Activated B cell treated with CpG ODN at 0.5 μM for 24 hours (primary cell): ENCODE data around the gene SLC10A7. TPM values are rescaled to one million over a fixed set of nuclear protein-coding genes. Genes with fewer than 3 reads are reported as not detected.

ENCODE experiments used
- ATAC-seq: fragments of 200-7000 bp; cut with Tn5 transposase; one replicate; pipeline ENCODE4 v1.10.0; 2021; ENCODE audit warnings: low read depth, mild to moderate bottlenecking, moderate library complexity
- CTCF ChIA-PET: fragments of 350-600 bp; sonication (Branson Sonifier 250); formaldehyde crosslinking; loops from one replicate; lab custom pipeline; 2021; ENCODE audit warnings: antibody characterized with exemption; lab: Charles Lee
- POLR2A ChIA-PET: fragments of 350-600 bp; sonication (Branson Sonifier 250); formaldehyde crosslinking; loops from one replicate; lab custom pipeline; 2021; ENCODE audit warnings: antibody characterized with exemption; lab: Charles Lee
- DNase-seq: peaks from one replicate; pipeline ENCODE4 v3.0.0; 2022
- H3K27ac Mint-ChIP-seq: one replicate; pipeline ENCODE4 v1.8.0; 2020; ENCODE audit warnings: mixed read lengths
- H3K27me3 Mint-ChIP-seq: one replicate; pipeline ENCODE4 v1.8.0; 2021; ENCODE audit warnings: mixed read lengths
- H3K36me3 Mint-ChIP-seq: one replicate; pipeline ENCODE4 v1.8.0; 2021; ENCODE audit warnings: low read depth, mixed read lengths
- H3K4me1 Mint-ChIP-seq: one replicate; pipeline ENCODE4 v1.8.0; 2021; ENCODE audit warnings: mixed read lengths
- H3K4me3 Mint-ChIP-seq: one replicate; pipeline ENCODE4 v1.8.0; 2020; ENCODE audit warnings: mild to moderate bottlenecking, mixed read lengths
- H3K9me3 Mint-ChIP-seq: one replicate; pipeline ENCODE4 v1.8.0; 2020; ENCODE audit warnings: mixed read lengths
- intact Hi-C: fragments of 100-400 bp; cut with micrococcal nuclease; formaldehyde crosslinking; loops from one replicate; pipeline ENCODE4 v1.15.1; 2024
- total RNA-seq: library from RNA; stranded (reverse); gene quantifications from 2 replicates; pipeline ENCODE4 v1.2.3, GENCODE V29; 2022
- TF ChIP-seq, protein P1 (sequence below): fragments of 200-600 bp; IDR thresholded peaks from one replicate; pipeline ENCODE4 v1.8.0; 2022; ENCODE audit warnings: antibody characterized with exemption, mild to moderate bottlenecking

The SLC10A7 gene
- total RNA-seq, 1 donor from 2014 or later = 16.3 TPM

- ChIA-PET CTCF (no interaction called here), POLR2A (no interaction called here)
- H3K4me1 Mint-ChIP-seq = peaks cover 21% of the 10 kb centered on the region
- TF ChIP-seq, protein P1, sequence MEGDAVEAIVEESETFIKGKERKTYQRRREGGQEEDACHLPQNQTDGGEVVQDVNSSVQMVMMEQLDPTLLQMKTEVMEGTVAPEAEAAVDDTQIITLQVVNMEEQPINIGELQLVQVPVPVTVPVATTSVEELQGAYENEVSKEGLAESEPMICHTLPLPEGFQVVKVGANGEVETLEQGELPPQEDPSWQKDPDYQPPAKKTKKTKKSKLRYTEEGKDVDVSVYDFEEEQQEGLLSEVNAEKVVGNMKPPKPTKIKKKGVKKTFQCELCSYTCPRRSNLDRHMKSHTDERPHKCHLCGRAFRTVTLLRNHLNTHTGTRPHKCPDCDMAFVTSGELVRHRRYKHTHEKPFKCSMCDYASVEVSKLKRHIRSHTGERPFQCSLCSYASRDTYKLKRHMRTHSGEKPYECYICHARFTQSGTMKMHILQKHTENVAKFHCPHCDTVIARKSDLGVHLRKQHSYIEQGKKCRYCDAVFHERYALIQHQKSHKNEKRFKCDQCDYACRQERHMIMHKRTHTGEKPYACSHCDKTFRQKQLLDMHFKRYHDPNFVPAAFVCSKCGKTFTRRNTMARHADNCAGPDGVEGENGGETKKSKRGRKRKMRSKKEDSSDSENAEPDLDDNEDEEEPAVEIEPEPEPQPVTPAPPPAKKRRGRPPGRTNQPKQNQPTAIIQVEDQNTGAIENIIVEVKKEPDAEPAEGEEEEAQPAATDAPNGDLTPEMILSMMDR = no peak
- no peak overlapping the region for H3K4me3 Mint-ChIP-seq
- intact Hi-C loops = loop anchor here (2.0 to 10.0 kb wide), 7 partner anchors 62 to 1092 kb away; partner anchors contain the start of genes LSM6, TMEM184C and ZNF827
- DNase-seq = no peak
- H3K27me3 Mint-ChIP-seq = no peaks in the 10 kb centered on the region
- no peaks in the 10 kb centered on the region for H3K9me3 Mint-ChIP-seq
- no peak overlapping the region for H3K27ac Mint-ChIP-seq
- no peaks in the 10 kb centered on the region for H3K36me3 Mint-ChIP-seq
- peak; percentile 9 for ATAC-seq
Measured at GRCh38 chr4:146522869-146523205, 1.1 kb upstream of the SLC10A7 start.

GRCh38 chr4:146522098-146522868 lies 543 bp upstream of the SLC10A7 start:
- Mint-ChIP-seq H3K9me3 (no peaks in the 10 kb centered on the region), H3K27me3 (no peaks in the 10 kb centered on the region), H3K4me1 (peaks cover 21% of the 10 kb centered on the region), H3K27ac (no peak overlapping the region), H3K4me3 (no peak overlapping the region), H3K36me3 (no peaks in the 10 kb centered on the region)
- POLR2A ChIA-PET = no interaction called here
- peak; percentile 75 for DNase-seq
- intact Hi-C loops = loop anchor here (2.0 to 10.0 kb wide), 7 partner anchors 61 to 1093 kb away; partner anchors contain the start of genes LSM6, TMEM184C and ZNF827
- CTCF ChIA-PET = no interaction called here
- TF ChIP-seq, protein P1 = no peak
- peak; percentile 80 for ATAC-seq

GRCh38 chr4:146520896-146521540 lies 722 bp downstream of the SLC10A7 start:
- H3K36me3 Mint-ChIP-seq = peaks cover 2% of the 10 kb centered on the region
- CTCF ChIA-PET = no interaction called here
- H3K4me3 Mint-ChIP-seq = no peak overlapping the region
- H3K27me3 Mint-ChIP-seq = no peaks in the 10 kb centered on the region
- no peak overlapping the region for H3K27ac Mint-ChIP-seq
- no peaks in the 10 kb centered on the region for H3K9me3 Mint-ChIP-seq
- DNase-seq (no peak), ATAC-seq (peak; percentile 23)
- TF ChIP-seq, protein P1 = no peak
- intact Hi-C loops = loop anchor here (1.0 to 10.0 kb wide), 8 partner anchors 176 to 1094 kb away; partner anchors contain the start of genes LSM6, MMAA, TMEM184C and ZNF827
- POLR2A ChIA-PET = interaction anchor here (0.6 kb wide), 1 partner anchor 9 kb away, joined by 7 read pairs; no protein-coding TSS in a partner anchor
- H3K4me1 Mint-ChIP-seq = peaks cover 19% of the 10 kb centered on the region

DNA sequence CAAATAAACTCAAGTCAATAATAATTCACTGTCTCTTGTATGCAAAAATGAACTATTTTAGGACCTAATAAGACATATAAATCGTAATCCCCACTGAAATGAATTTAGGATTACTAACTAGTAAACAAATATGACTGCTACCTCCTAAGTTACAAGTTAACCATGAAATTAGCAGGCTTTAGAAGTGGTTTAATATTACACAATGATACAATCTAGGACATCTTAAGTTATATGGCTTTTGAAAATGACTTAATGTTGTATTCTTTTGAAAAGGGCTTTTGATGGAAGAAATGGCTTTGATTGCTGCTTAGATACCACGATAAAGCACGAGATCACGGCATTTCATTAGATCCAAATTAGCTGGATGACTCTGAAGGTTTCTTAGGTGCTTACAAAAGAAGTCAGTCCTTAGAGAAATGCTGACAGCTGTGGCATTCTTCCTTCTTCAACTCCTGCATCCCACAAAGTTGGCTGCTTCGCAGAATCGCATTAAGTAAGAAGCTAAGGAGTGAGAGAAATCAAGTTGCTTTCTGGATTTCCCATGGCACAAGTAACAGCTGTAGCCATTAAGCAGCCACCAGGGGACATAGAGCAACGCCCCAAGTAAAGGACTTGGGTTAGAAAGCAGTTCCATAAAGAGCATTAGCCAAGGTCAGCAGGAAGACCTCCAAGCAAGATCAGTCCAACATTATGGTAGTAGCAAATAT lies 6.9 kb downstream of the SLC10A7 start:
- H3K27me3 Mint-ChIP-seq = no peaks in the 10 kb centered on the region
- peaks cover 2% of the 10 kb centered on the region for H3K4me1 Mint-ChIP-seq
- DNase-seq (no peak), ATAC-seq (no peak)
- no peak overlapping the region for H3K4me3 Mint-ChIP-seq
- H3K36me3 Mint-ChIP-seq = peaks cover 17% of the 10 kb centered on the region
- H3K9me3 Mint-ChIP-seq = no peaks in the 10 kb centered on the region
- ChIA-PET POLR2A (no interaction called here), CTCF (no interaction called here)
- intact Hi-C loops = no loop called here
- H3K27ac Mint-ChIP-seq = no peak overlapping the region
- TF ChIP-seq, protein P1 = no peak

- Mint-ChIP-seq H3K36me3 (peaks cover 19% of the 10 kb centered on the region), H3K27me3 (no peaks in the 10 kb centered on the region), H3K4me3 (no peak overlapping the region), H3K9me3 (no peaks in the 10 kb centered on the region), H3K27ac (no peak overlapping the region), H3K4me1 (no peaks in the 10 kb centered on the region)
- POLR2A ChIA-PET = no interaction called here
- ATAC-seq (no peak), DNase-seq (no peak)
- CTCF ChIA-PET = no interaction called here
- intact Hi-C loops = no loop called here
- TF ChIP-seq, protein P1 = no peak
Measured at GRCh38 chr4:146513548-146513947, 8.2 kb downstream of the SLC10A7 start.
